ENCODE data around the gene EXOC4. TPM values are rescaled to one million over a fixed set of nuclear protein-coding genes. Genes with fewer than 3 reads are reported as not detected.

EXOC4 gene
- total RNA-seq, 4 donors from 2014 or later, result 60.0 to 187 (median 80.1) TPM

DNA sequence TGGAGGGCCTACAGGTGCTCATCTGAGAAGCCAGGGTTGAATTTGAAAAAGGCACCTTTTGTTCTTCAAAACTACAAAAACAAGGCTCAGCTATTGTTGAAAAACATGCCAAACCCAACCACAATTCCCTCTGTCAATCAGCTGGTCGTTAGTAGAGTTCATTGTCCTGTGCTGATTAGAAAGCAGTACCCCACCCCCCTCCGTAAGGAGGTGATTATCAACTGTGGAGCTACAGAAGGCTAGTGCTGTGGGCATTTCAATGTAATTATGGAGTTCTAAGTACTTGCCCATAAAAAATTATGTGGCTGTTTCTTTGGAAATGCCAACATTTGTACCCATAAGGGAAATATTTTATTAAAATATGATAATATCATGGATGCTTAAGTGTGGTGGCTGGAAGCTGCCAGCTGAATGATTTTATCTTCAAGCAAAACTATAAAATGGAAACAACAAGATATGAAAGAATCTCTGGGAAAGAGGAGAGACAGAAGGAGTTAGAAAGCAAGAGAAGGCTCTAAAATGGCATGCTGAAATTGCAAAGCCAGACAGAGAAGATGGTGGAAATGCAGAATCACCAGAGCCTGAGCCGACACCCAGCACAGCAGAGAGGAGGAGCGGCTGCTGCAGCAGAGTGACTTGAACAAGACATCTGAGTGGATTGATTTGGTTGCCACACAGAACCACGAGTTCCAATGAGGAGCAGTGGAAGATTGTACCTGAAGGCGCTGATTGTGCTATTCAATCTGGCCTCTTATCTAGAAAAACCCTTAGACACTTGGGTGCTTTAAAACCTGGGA is 694.8 kb downstream of the EXOC4 start:
- Histone ChIP-seq H3K27me3 (no peaks in the 10 kb centered on the region), H3K4me3 (no peak overlapping the region), H3K27ac (no peak overlapping the region), H3K9me3 (no peaks in the 10 kb centered on the region), H3K36me3 (no peaks in the 10 kb centered on the region), H3K4me1 (no peaks in the 10 kb centered on the region)
- TF ChIP-seq POLR2AphosphoS5 (IDR thresholded peaks at IDR 0.05), result no peak
- TF ChIP-seq POLR2A (IDR thresholded peaks at IDR 0.05), result no peak
- no peak for DNase-seq (ENCODE audit: low spot score in 2 of 2)
- 91% methylated on average over 6 of the region's 6 CpGs for WGBS

DNA sequence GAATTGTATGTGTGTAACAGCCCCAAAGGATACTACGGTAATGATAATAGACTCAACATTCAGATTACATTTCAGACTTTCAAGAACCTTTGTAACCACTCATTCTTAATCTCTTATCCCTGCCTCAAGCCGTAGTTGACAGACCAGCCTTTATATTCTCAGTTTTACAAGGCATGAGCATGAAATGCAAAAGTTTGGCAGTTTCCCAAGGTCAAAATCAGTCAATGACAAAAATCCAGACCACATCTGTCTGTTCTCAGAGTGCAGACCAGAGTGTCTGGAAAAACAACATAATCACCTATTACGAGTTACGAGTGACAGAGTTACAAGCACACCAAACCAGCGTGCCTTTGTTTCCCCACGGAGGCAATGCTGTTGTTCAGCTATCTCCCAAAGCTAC is 695.7 kb downstream of the EXOC4 start:
- Histone ChIP-seq H3K4me1 (no peaks in the 10 kb centered on the region), H3K9me3 (no peaks in the 10 kb centered on the region), H3K27me3 (no peaks in the 10 kb centered on the region), H3K36me3 (no peaks in the 10 kb centered on the region), H3K4me3 (no peak overlapping the region), H3K27ac (no peak overlapping the region)
- no peak for DNase-seq (ENCODE audit: low spot score in 2 of 2)
- 93% methylated on average over 6 of the region's 6 CpGs for WGBS
- TF ChIP-seq POLR2A (IDR thresholded peaks at IDR 0.05) (no peak), EP300 (IDR thresholded peaks at IDR 0.05) (no peak), POLR2AphosphoS5 (IDR thresholded peaks at IDR 0.05) (no peak)
- TF ChIP-seq, protein P1, sequence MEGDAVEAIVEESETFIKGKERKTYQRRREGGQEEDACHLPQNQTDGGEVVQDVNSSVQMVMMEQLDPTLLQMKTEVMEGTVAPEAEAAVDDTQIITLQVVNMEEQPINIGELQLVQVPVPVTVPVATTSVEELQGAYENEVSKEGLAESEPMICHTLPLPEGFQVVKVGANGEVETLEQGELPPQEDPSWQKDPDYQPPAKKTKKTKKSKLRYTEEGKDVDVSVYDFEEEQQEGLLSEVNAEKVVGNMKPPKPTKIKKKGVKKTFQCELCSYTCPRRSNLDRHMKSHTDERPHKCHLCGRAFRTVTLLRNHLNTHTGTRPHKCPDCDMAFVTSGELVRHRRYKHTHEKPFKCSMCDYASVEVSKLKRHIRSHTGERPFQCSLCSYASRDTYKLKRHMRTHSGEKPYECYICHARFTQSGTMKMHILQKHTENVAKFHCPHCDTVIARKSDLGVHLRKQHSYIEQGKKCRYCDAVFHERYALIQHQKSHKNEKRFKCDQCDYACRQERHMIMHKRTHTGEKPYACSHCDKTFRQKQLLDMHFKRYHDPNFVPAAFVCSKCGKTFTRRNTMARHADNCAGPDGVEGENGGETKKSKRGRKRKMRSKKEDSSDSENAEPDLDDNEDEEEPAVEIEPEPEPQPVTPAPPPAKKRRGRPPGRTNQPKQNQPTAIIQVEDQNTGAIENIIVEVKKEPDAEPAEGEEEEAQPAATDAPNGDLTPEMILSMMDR (IDR thresholded peaks at IDR 0.05), result no peak

DNA sequence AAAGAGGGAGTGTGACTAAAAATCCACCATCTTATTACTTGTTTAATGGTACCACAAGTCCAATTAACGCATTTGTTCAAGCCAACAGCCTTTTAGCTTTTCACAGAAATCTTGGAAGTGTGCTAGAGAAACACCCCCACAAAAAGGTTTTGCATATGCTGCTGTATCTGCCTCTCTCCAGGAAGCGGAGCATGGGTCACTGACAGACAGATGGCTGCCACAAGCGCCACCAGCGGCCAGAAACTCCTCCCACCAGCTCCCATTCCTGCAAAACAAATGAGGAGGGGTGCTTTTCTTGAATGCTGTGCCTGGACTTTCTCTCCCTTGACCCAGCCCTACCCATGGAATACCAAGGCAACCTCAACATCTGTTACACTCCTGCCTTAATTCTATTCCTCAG is 698.0 kb downstream of the EXOC4 start:
- H3K9me3 ChIP-seq, result no peaks in the 10 kb centered on the region
- no peak overlapping the region for H3K4me3 ChIP-seq
- no peaks in the 10 kb centered on the region for H3K4me1 ChIP-seq
- H3K27me3 ChIP-seq, result no peaks in the 10 kb centered on the region
- H3K27ac ChIP-seq, result no peak overlapping the region
- H3K36me3 ChIP-seq, result no peaks in the 10 kb centered on the region
- WGBS, result 81% methylated on average over 4 of the region's 4 CpGs
- TF ChIP-seq EP300 (IDR thresholded peaks at IDR 0.05) (no peak), POLR2A (IDR thresholded peaks at IDR 0.05) (no peak), POLR2AphosphoS5 (IDR thresholded peaks at IDR 0.05) (no peak)
- TF ChIP-seq, protein P1 (IDR thresholded peaks at IDR 0.05), result no peak
- DNase-seq (ENCODE audit: low spot score in 2 of 2), result no peak

DNA sequence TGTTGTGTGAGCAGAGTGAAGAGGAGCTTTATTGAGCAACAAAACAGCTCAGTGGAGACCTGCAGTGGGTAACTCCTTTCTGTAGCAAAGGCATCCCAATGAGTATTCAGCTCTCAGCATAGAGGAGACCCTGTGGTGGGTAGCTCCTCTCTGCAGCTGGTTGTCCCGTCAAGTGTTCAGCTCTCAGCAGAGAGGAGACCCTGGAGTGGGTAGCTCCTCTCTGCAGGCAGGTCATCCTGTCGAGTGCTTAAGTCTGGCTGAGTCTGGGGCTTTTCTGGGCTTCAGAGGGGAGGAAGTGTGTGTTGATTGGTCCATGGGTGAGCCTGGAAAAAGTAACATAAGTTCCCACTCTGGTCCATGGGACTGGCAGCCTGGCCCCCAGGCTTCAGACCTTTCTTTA is 702.3 kb downstream of the EXOC4 start:
- 100% methylated on average over 1 of the region's 2 CpGs for WGBS
- H3K27ac ChIP-seq, result no peak overlapping the region
- TF ChIP-seq POLR2AphosphoS5 (IDR thresholded peaks at IDR 0.05), result no peak
- no peak for TF ChIP-seq POLR2A (IDR thresholded peaks at IDR 0.05)
- TF ChIP-seq, protein P1 (IDR thresholded peaks at IDR 0.05), result no peak
- TF ChIP-seq EP300 (IDR thresholded peaks at IDR 0.05), result no peak

DNA sequence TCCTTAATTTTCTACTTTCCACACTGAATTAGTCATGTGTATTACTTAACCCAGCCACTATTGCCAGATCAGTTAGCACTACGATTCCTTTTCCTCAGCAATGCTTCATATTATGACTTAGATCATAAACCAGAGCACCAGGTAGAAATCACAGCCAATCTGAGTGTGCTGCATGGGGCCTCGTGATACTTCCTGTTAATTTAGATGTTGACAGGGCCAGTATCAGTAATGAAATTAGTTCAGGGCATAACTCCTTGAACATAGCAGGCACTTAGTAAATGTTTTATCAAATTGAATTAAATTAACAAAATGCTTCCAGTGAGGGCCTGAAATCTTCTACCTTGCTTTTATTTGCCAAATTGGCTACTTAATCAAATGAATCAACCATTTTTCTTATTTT is 705.0 kb downstream of the EXOC4 start:
- WGBS, result 71% methylated on average over 2 of the region's 2 CpGs
- no peaks in the 10 kb centered on the region for H3K9me3 ChIP-seq
- TF ChIP-seq POLR2A (IDR thresholded peaks at IDR 0.05), result no peak
- no peak for TF ChIP-seq POLR2AphosphoS5 (IDR thresholded peaks at IDR 0.05)
- TF ChIP-seq, protein P1 (IDR thresholded peaks at IDR 0.05), result no peak
- TF ChIP-seq EP300 (IDR thresholded peaks at IDR 0.05), result no peak

More for the DNA sequence above, 702.3 kb downstream of the EXOC4 start:
- DNase-seq (ENCODE audit: low spot score in 2 of 2), result no peak
- Histone ChIP-seq H3K27me3 (no peaks in the 10 kb centered on the region), H3K4me3 (no peak overlapping the region), H3K4me1 (no peaks in the 10 kb centered on the region), H3K9me3 (no peaks in the 10 kb centered on the region), H3K36me3 (no peaks in the 10 kb centered on the region)

More for the DNA sequence above, 705.0 kb downstream of the EXOC4 start:
- Histone ChIP-seq H3K4me1 (no peaks in the 10 kb centered on the region), H3K36me3 (no peaks in the 10 kb centered on the region), H3K4me3 (no peak overlapping the region), H3K27ac (no peak overlapping the region), H3K27me3 (no peaks in the 10 kb centered on the region)
- DNase-seq (ENCODE audit: low spot score in 2 of 2), result no peak
